Loucy (cell line): ENCODE measurements around the gene TBC1D22A.

Experiments used
- H2AFZ ChIP-seq: fragments of 200-600 bp; sonication (generic); 2 replicates; pipeline ENCODE4 v1.6.0; 2016; ENCODE audit warnings: antibody characterized with exemption, mild to moderate bottlenecking, low read length, moderate library complexity
- H3F3A ChIP-seq: fragments of 200-600 bp; 2 replicates; pipeline ENCODE4 v1.6.0; 2016; ENCODE audit warnings: antibody characterized with exemption, low read depth, mild to moderate bottlenecking
- H3K27me3 ChIP-seq: fragments of 200-600 bp; sonication (generic); 2 replicates; pipeline ENCODE4 v1.6.1; 2014; ENCODE audit warnings: low read length, mild to moderate bottlenecking; ENCODE audit not compliant: insufficient read depth, poor library complexity, severe bottlenecking
- H3K36me3 ChIP-seq: fragments of 200-600 bp; sonication (generic); 2 replicates; pipeline ENCODE4 v1.6.1; 2016; ENCODE audit warnings: low read length; ENCODE audit not compliant: insufficient read depth
- H3K4me1 ChIP-seq: fragments of 200-600 bp; sonication (generic); 2 replicates; pipeline ENCODE4 v1.5.1; 2014; ENCODE audit warnings: low read length, mild to moderate bottlenecking; ENCODE audit not compliant: insufficient read depth, poor library complexity, severe bottlenecking
- H3K4me2 ChIP-seq: fragments of 200-600 bp; sonication (generic); 2 replicates; pipeline ENCODE4 v1.6.0; 2014; ENCODE audit warnings: antibody characterized with exemption, low read length, low read depth, mild to moderate bottlenecking; ENCODE audit not compliant: poor library complexity, severe bottlenecking
- H3K4me3 ChIP-seq: fragments of 200-600 bp; sonication (generic); 2 replicates; pipeline ENCODE4 v1.5.1; 2014; ENCODE audit warnings: low read length, mild to moderate bottlenecking, mixed read lengths; ENCODE audit not compliant: poor library complexity, severe bottlenecking
- H3K79me2 ChIP-seq: fragments of 200-600 bp; sonication (generic); 2 replicates; pipeline ENCODE4 v1.6.1; 2014; ENCODE audit warnings: low read length; ENCODE audit not compliant: insufficient read depth
- H3K9ac ChIP-seq: fragments of 200-600 bp; sonication (generic); 2 replicates; pipeline ENCODE4 v1.6.0; 2014; ENCODE audit warnings: mild to moderate bottlenecking, low read depth, low read length, moderate library complexity; ENCODE audit not compliant: poor library complexity, severe bottlenecking
- H3K9me2 ChIP-seq: fragments of 200-600 bp; sonication (generic); replicated peaks from 2 replicates; pipeline ENCODE4 v1.6.1; 2016; ENCODE audit warnings: low read depth, low read length, mixed read lengths
- H3K9me3 ChIP-seq: fragments of 200-600 bp; sonication (generic); 2 replicates; pipeline ENCODE4 v1.6.1; 2014; ENCODE audit warnings: mild to moderate bottlenecking, antibody characterized with exemption, low read length, low read depth; ENCODE audit not compliant: insufficient read depth
- H4K20me1 ChIP-seq: fragments of 200-600 bp; sonication (generic); 2 replicates; pipeline ENCODE4 v1.6.0; 2014; ENCODE audit warnings: antibody characterized with exemption, low read length, mild to moderate bottlenecking; ENCODE audit not compliant: insufficient read depth, poor library complexity, severe bottlenecking
- CTCF ChIP-seq: fragments of 200-600 bp; sonication (generic); conservative IDR thresholded peaks from 2 replicates; pipeline ENCODE4 v1.5.1; 2014; ENCODE audit warnings: mild to moderate bottlenecking, antibody characterized with exemption, low read length
- EZH2phosphoT487 ChIP-seq: fragments of 200-600 bp; IDR thresholded peaks from 2 replicates; pipeline ENCODE4 v1.6.1; 2018; ENCODE audit warnings: antibody characterized with exemption, mild to moderate bottlenecking, moderate library complexity, borderline replicate concordance

The TBC1D22A gene

GRCh38 chr22:47089796-47090460 is 327.5 kb downstream of the TBC1D22A start:
- H3K4me3 ChIP-seq: no peak overlapping the region
- peaks cover 11% of the 10 kb centered on the region; the same call in 1 of the 2 replicates for H3K79me2 ChIP-seq
- no peaks in the 10 kb centered on the region for H3K4me1 ChIP-seq
- TF ChIP-seq EZH2phosphoT487 (no peak), CTCF (no peak)
- peaks cover 5% of the 10 kb centered on the region; the same call in 1 of the 2 replicates for H3K9me3 ChIP-seq
- no peak overlapping the region for H3K9ac ChIP-seq
- H2AFZ ChIP-seq: no peak overlapping the region
- no peaks in the 10 kb centered on the region for H3F3A ChIP-seq
- no peak overlapping the region for H3K4me2 ChIP-seq
- no peaks in the 10 kb centered on the region for H3K27me3 ChIP-seq
- no peaks in the 10 kb centered on the region for H3K9me2 ChIP-seq
- no peaks in the 10 kb centered on the region for H4K20me1 ChIP-seq
- peaks cover 3% of the 10 kb centered on the region; the same call in 1 of the 2 replicates for H3K36me3 ChIP-seq

- H2AFZ ChIP-seq: no peak overlapping the region
These were observed 328.3 kb downstream of the TBC1D22A start for GRCh38 chr22:47090591-47091245.

GRCh38 chr22:47091246-47091651 is 328.8 kb downstream of the TBC1D22A start:
- Histone ChIP-seq H3K4me3 (no peak overlapping the region), H3K9me3 (peaks cover 5% of the 10 kb centered on the region; the same call in 1 of the 2 replicates), H4K20me1 (no peaks in the 10 kb centered on the region), H3K27me3 (no peaks in the 10 kb centered on the region), H2AFZ (no peak overlapping the region), H3K36me3 (peaks cover 3% of the 10 kb centered on the region; the same call in 1 of the 2 replicates), H3K4me2 (no peak overlapping the region), H3F3A (no peaks in the 10 kb centered on the region), H3K9ac (no peak overlapping the region), H3K9me2 (no peaks in the 10 kb centered on the region), H3K4me1 (no peaks in the 10 kb centered on the region), H3K79me2 (peaks cover 14% of the 10 kb centered on the region; the same call in 1 of the 2 replicates)
- TF ChIP-seq EZH2phosphoT487 (no peak), CTCF (no peak)

More at GRCh38 chr22:47090591-47091245, 328.3 kb downstream of the TBC1D22A start:
- TF ChIP-seq EZH2phosphoT487 (no peak), CTCF (no peak)
- H3F3A ChIP-seq: no peaks in the 10 kb centered on the region
- H3K9me3 ChIP-seq: peaks cover 5% of the 10 kb centered on the region; the same call in 1 of the 2 replicates
- H3K9ac ChIP-seq: no peak overlapping the region
- no peak overlapping the region for H3K4me3 ChIP-seq
- no peaks in the 10 kb centered on the region for H3K27me3 ChIP-seq
- no peaks in the 10 kb centered on the region for H4K20me1 ChIP-seq
- H3K36me3 ChIP-seq: peaks cover 3% of the 10 kb centered on the region; the same call in 1 of the 2 replicates
- H3K4me2 ChIP-seq: no peak overlapping the region
- no peaks in the 10 kb centered on the region for H3K4me1 ChIP-seq
- peaks cover 14% of the 10 kb centered on the region; the same call in 1 of the 2 replicates for H3K79me2 ChIP-seq
- H3K9me2 ChIP-seq: no peaks in the 10 kb centered on the region
